Left lobe of liver (tissue), 2 donors: ENCODE data around the gene ADGRV1. TPM values are rescaled to one million over a fixed set of nuclear protein-coding genes. Genes with fewer than 3 reads are reported as not detected.

Source experiments
- ATAC-seq: fragments of 200-7000 bp; cut with Tn5 transposase; one replicate; pipeline ENCODE4 v1.9.1; 2020; ENCODE audit warnings: mild to moderate bottlenecking, moderate library complexity
- DNase-seq: peaks from one replicate; pipeline ENCODE4 v3.0.0-alpha.2; 2020; ENCODE audit warnings: low spot score
- total RNA-seq: library from RNA; stranded (reverse); gene quantifications from one replicate; pipeline ENCODE4 v1.2.1, GENCODE V29; 2021
- donor health status: DM: no; HTN: no; CAD: no; lungs with moderate emphysema.
- donor health status: DM: no; HTN: yes; CAD: no.

ADGRV1 gene
- total RNA-seq, 1 donor from 2014 or later: 9.3 TPM

- ATAC-seq: no peak
- no peak for DNase-seq
Observed at GRCh38 chr5:91175708-91176107, 617.1 kb downstream of the ADGRV1 start.

- ATAC-seq: no peak
- DNase-seq: no peak
Observed at GRCh38 chr5:91176288-91177016, 617.9 kb downstream of the ADGRV1 start.

GRCh38 chr5:91177085-91177484 lies 618.5 kb downstream of the ADGRV1 start:
- DNase-seq (no peak), ATAC-seq (no peak)

GRCh38 chr5:91177639-91178038 lies 619.0 kb downstream of the ADGRV1 start:
- no peak for DNase-seq
- ATAC-seq: no peak

- DNase-seq: no peak
- ATAC-seq: no peak
Observed at GRCh38 chr5:91178461-91178860, 619.9 kb downstream of the ADGRV1 start.

- DNase-seq: no peak
- no peak for ATAC-seq
Observed at GRCh38 chr5:91179018-91179417, 620.4 kb downstream of the ADGRV1 start.

GRCh38 chr5:91180506-91180905 lies 621.9 kb downstream of the ADGRV1 start:
- DNase-seq (no peak), ATAC-seq (no peak)

GRCh38 chr5:91182763-91183162 lies 624.2 kb downstream of the ADGRV1 start:
- no peak for DNase-seq
- peak; percentile 43 for ATAC-seq

- ATAC-seq (no peak), DNase-seq (no peak)
Observed at GRCh38 chr5:91183743-91184142, 625.1 kb downstream of the ADGRV1 start.

- no peak for DNase-seq
- no peak for ATAC-seq
Observed at GRCh38 chr5:91186101-91186500, 627.5 kb downstream of the ADGRV1 start.

GRCh38 chr5:91187032-91187431 lies 628.4 kb downstream of the ADGRV1 start:
- DNase-seq (no peak), ATAC-seq (no peak)

GRCh38 chr5:91188755-91189154 lies 630.2 kb downstream of the ADGRV1 start:
- DNase-seq (no peak), ATAC-seq (no peak)

GRCh38 chr5:91189480-91190313 lies 631.1 kb downstream of the ADGRV1 start:
- peak; percentile 26 for ATAC-seq
- DNase-seq: no peak

- DNase-seq: no peak
Observed at GRCh38 chr5:91190314-91190690, 631.7 kb downstream of the ADGRV1 start.

GRCh38 chr5:91194824-91195381 lies 636.3 kb downstream of the ADGRV1 start:
- DNase-seq (no peak), ATAC-seq (no peak)

More at GRCh38 chr5:91190314-91190690, 631.7 kb downstream of the ADGRV1 start:
- no peak for ATAC-seq

- ATAC-seq: no peak
- DNase-seq: no peak
Observed at GRCh38 chr5:91200692-91201091, 642.1 kb downstream of the ADGRV1 start.

GRCh38 chr5:91206103-91206502 lies 647.5 kb downstream of the ADGRV1 start:
- ATAC-seq (no peak), DNase-seq (no peak)

GRCh38 chr5:91206734-91207133 lies 648.1 kb downstream of the ADGRV1 start:
- ATAC-seq (no peak), DNase-seq (no peak)

GRCh38 chr5:91207248-91207647 lies 648.7 kb downstream of the ADGRV1 start:
- no peak for ATAC-seq

GRCh38 chr5:91211997-91212713 lies 653.6 kb downstream of the ADGRV1 start:
- DNase-seq: no peak
- ATAC-seq: no peak

More at GRCh38 chr5:91207248-91207647, 648.7 kb downstream of the ADGRV1 start:
- no peak for DNase-seq

GRCh38 chr5:91212714-91213092 lies 654.1 kb downstream of the ADGRV1 start:
- no peak for ATAC-seq
- no peak for DNase-seq
